MM.1S (cell line): ENCODE data around the gene PXMP4.

Source experiments
- DNase-seq: peaks from one replicate; pipeline ENCODE4 v3.0.0-alpha.2; 2015
- H2AFZ ChIP-seq: fragments of 300-600 bp; sonication (generic); 2 replicates; pipeline ENCODE4 v1.6.0; 2016; ENCODE audit warnings: antibody characterized with exemption, low read length
- H3F3A ChIP-seq: fragments of 300-600 bp; sonication (generic); 2 replicates; pipeline ENCODE4 v1.6.1; 2016; ENCODE audit warnings: mild to moderate bottlenecking, antibody characterized with exemption, low read length, moderate library complexity, mixed read lengths; ENCODE audit not compliant: insufficient read depth
- H3K27ac ChIP-seq: fragments of 300-600 bp; sonication (generic); 2 replicates; pipeline ENCODE4 v1.5.1; 2016; ENCODE audit warnings: mild to moderate bottlenecking, low read length
- H3K27me3 ChIP-seq: fragments of 300-600 bp; sonication (generic); replicated peaks from 2 replicates; pipeline ENCODE4 v1.6.0; 2016; ENCODE audit warnings: low read length; ENCODE audit not compliant: insufficient read depth
- H3K36me3 ChIP-seq: fragments of 300-600 bp; sonication (generic); replicated peaks from 2 replicates; pipeline ENCODE4 v1.6.1; 2016; ENCODE audit warnings: mild to moderate bottlenecking, low read length, mixed read lengths; ENCODE audit not compliant: insufficient read depth
- H3K4me1 ChIP-seq: fragments of 300-600 bp; sonication (generic); 2 replicates; pipeline ENCODE4 v1.6.1; 2016; ENCODE audit warnings: low read length, mixed read lengths
- H3K4me2 ChIP-seq: fragments of 300-600 bp; sonication (generic); 2 replicates; pipeline ENCODE4 v1.6.0; 2016; ENCODE audit warnings: low read depth, low read length
- H3K4me3 ChIP-seq: fragments of 300-600 bp; sonication (generic); 2 replicates; pipeline ENCODE4 v1.5.1; 2016; ENCODE audit warnings: low read length, mixed read lengths
- H3K79me2 ChIP-seq: fragments of 300-600 bp; sonication (generic); 2 replicates; pipeline ENCODE4 v1.6.1; 2016; ENCODE audit warnings: mixed run types, low read length, mixed read lengths
- H3K9ac ChIP-seq: fragments of 300-600 bp; sonication (generic); 2 replicates; pipeline ENCODE4 v1.6.1; 2016; ENCODE audit warnings: low read length, mixed read lengths
- H3K9me2 ChIP-seq: fragments of 300-600 bp; sonication (generic); replicated peaks from 2 replicates; pipeline ENCODE4 v1.6.1; 2016; ENCODE audit warnings: mild to moderate bottlenecking, low read length, mixed read lengths; ENCODE audit not compliant: insufficient read depth
- H3K9me3 ChIP-seq: fragments of 300-600 bp; sonication (generic); replicated peaks from 2 replicates; pipeline ENCODE4 v1.6.1; 2016; ENCODE audit warnings: mild to moderate bottlenecking, low read length, mixed read lengths; ENCODE audit not compliant: insufficient read depth
- H4K20me1 ChIP-seq: fragments of 300-600 bp; sonication (generic); 2 replicates; pipeline ENCODE4 v1.6.1; 2016; ENCODE audit warnings: mild to moderate bottlenecking, low read length, moderate library complexity, mixed read lengths; ENCODE audit not compliant: insufficient read depth
- CTCF ChIP-seq: fragments of 300-600 bp; sonication (generic); IDR thresholded peaks from 2 replicates; pipeline ENCODE4 v1.5.1; 2016; ENCODE audit warnings: antibody characterized with exemption, low read length, mixed read lengths
- EZH2 ChIP-seq: fragments of 300-600 bp; sonication (generic); optimal IDR thresholded peaks from 2 replicates; pipeline ENCODE3; 2017; ENCODE audit warnings: low read depth, mild to moderate bottlenecking, antibody characterized with exemption, low read length, mixed read lengths
- EZH2phosphoT487 ChIP-seq: fragments of 300-600 bp; sonication (generic); IDR thresholded peaks from 2 replicates; pipeline ENCODE4 v1.6.1; 2018; ENCODE audit warnings: antibody characterized with exemption, low read length

PXMP4 gene

GRCh38 chr20:33729101-33729500 lies 9.0 kb upstream of the PXMP4 start:
- no peak for DNase-seq
- Histone ChIP-seq H3F3A (peaks cover 15% of the 10 kb centered on the region), H3K9me2 (no peaks in the 10 kb centered on the region), H3K4me3 (no peak overlapping the region), H3K27me3 (no peaks in the 10 kb centered on the region), H3K27ac (no peak overlapping the region), H2AFZ (no peak overlapping the region), H4K20me1 (no peaks in the 10 kb centered on the region), H3K9me3 (no peaks in the 10 kb centered on the region), H3K79me2 (no peaks in the 10 kb centered on the region), H3K36me3 (no peaks in the 10 kb centered on the region), H3K9ac (no peak overlapping the region), H3K4me2 (no peak overlapping the region), H3K4me1 (peaks cover 4% of the 10 kb centered on the region; the same call in 1 of the 2 replicates)
- TF ChIP-seq CTCF = no peak
- no peak for TF ChIP-seq EZH2phosphoT487
- no peak for TF ChIP-seq EZH2

GRCh38 chr20:33728463-33728862 lies 8.4 kb upstream of the PXMP4 start:
- H3K4me2 ChIP-seq = no peak overlapping the region
- H3K27ac ChIP-seq = no peak overlapping the region
- TF ChIP-seq EZH2 (no peak), CTCF (no peak), EZH2phosphoT487 (no peak)
- no peak overlapping the region for H2AFZ ChIP-seq
- H3K9me3 ChIP-seq = no peaks in the 10 kb centered on the region
- no peaks in the 10 kb centered on the region for H3K79me2 ChIP-seq
- H3K27me3 ChIP-seq = no peaks in the 10 kb centered on the region
- H3K4me1 ChIP-seq = peaks cover 1% of the 10 kb centered on the region; the same call in 1 of the 2 replicates
- H3K9me2 ChIP-seq = no peaks in the 10 kb centered on the region
- H3K9ac ChIP-seq = no peak overlapping the region
- H4K20me1 ChIP-seq = no peaks in the 10 kb centered on the region
- H3K36me3 ChIP-seq = no peaks in the 10 kb centered on the region
- no peak for DNase-seq
- H3F3A ChIP-seq = peaks cover 9% of the 10 kb centered on the region
- no peak overlapping the region for H3K4me3 ChIP-seq

GRCh38 chr20:33727806-33728205 lies 7.7 kb upstream of the PXMP4 start:
- Histone ChIP-seq H2AFZ (no peak overlapping the region), H3K4me3 (no peak overlapping the region)

More at GRCh38 chr20:33727806-33728205, 7.7 kb upstream of the PXMP4 start:
- Histone ChIP-seq H3K36me3 (no peaks in the 10 kb centered on the region), H3K4me2 (no peak overlapping the region), H3K9me3 (no peaks in the 10 kb centered on the region), H3K27ac (no peak overlapping the region), H3K4me1 (no peaks in the 10 kb centered on the region), H3K79me2 (no peaks in the 10 kb centered on the region), H3K9ac (no peak overlapping the region), H3F3A (peaks cover 6% of the 10 kb centered on the region), H3K9me2 (no peaks in the 10 kb centered on the region), H4K20me1 (no peaks in the 10 kb centered on the region), H3K27me3 (no peaks in the 10 kb centered on the region)
- no peak for DNase-seq
- TF ChIP-seq CTCF (no peak), EZH2phosphoT487 (no peak), EZH2 (no peak)
